ENCODE measurements around the gene HSPA4.
"Not testable (repeated sequence)": the region's sequence is repeated elsewhere in the genome, so short reads cannot be mapped to it uniquely, and the experiment has no call there.

Gene HSPA4

DNA sequence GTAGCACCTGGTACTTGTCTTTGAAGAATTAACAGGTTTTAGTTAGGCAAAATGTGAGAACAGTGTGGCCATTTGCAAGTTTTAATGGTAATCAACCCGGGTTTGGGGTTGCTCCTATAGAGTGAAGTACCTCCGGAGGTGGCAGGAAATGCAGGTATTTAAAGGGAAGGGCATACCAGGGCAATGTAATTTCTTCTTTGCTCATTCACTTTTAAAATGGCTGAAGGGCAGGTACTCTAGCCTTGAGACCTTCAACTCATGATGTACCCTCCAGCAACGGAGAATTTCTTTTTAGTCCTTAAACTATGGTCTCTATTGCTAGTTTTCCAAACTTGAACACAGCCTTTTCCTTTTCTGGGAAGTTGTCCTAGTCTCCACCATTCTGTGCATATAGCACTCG, 1.3 kb upstream of the HSPA4 start:
- no peak for DNase-seq (ENCODE audit: low spot score)

DNA sequence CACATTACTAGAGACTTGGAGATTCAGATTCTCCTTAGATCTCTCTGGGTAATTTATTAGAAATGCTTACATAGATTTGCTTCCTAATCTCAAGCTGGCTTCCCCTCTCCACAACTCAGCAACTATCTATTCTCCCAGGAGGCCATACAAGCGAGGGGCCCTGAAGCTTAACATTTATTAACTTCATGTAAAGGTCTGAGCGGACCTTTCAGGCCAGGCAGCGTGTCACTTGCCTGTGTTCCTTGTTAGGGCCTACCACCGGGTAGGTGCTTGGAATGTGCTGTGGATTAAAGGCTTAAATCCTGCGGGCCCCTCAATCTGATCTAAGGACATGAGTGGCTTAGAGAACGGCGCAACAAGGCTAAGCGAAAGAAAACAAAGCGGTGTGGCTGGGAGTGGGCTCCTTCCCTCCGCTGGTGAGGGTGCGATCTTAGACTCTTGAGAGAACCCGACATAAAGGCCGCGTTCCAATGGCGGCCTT, 712 bp upstream of the HSPA4 start:
- DNase-seq (ENCODE audit: low spot score): no peak

DNA sequence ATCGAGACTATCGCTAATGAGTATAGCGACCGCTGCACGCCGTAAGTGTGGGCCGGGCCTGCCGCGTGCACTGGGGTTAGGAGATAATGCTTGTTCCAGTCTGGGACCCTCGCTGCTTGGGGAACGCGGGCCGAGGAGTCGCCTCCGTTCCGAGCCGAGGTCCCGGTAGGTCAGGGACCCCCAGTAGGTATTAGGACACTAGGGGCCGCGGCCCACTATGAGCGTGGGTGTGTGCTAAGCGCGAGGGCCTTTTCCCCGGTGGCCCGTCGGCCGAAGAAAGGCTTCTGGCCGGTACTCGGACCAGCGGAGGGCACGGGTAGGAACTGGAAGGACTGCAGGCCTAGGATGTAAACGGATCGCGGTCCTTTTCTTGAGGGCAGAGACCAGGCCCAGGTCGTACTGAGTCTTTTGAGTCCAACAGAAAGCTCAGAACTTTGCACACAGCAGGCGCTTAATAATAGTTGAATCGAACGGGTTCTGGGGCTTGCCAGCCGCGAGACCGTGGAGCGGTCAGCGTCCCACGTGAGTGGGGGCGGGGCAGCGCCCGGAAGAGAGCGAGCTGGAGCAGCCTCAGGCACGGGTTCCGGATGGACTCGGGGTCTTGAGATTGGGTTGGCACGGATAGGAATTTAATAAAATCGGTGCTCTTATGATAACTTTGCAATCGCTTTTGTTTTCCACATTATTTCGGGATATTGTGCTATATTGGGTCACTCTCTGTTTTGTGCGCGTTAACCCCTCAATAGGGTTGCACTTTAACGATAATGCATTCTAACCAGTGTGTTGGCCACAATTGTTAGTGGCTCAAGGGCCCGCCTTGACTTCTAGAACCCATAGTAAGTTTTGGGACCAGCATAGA, 733 bp downstream of the HSPA4 start:
- peak; percentile 38 for DNase-seq (ENCODE audit: low spot score)

DNA sequence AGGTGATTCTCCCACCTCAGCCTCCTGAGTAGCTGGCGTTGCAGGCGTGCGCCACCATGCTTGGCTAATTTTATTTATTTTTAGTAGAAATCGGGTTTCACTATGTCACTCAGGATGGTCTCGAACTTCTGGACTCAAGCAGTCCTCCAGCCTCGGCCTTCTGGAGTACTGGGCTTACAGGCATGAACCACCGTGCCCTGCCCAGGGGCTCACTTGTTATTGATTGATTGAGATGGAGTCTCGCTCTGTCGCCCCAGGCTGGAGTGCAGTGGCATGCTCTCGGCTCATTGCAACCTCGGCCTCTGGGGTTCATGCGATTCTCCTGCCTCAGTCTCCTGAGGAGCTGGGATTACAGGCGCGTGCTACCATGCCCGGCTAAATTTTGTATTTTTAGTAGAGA, 1.6 kb downstream of the HSPA4 start:
- DNase-seq (ENCODE audit: low spot score): no peak

DNA sequence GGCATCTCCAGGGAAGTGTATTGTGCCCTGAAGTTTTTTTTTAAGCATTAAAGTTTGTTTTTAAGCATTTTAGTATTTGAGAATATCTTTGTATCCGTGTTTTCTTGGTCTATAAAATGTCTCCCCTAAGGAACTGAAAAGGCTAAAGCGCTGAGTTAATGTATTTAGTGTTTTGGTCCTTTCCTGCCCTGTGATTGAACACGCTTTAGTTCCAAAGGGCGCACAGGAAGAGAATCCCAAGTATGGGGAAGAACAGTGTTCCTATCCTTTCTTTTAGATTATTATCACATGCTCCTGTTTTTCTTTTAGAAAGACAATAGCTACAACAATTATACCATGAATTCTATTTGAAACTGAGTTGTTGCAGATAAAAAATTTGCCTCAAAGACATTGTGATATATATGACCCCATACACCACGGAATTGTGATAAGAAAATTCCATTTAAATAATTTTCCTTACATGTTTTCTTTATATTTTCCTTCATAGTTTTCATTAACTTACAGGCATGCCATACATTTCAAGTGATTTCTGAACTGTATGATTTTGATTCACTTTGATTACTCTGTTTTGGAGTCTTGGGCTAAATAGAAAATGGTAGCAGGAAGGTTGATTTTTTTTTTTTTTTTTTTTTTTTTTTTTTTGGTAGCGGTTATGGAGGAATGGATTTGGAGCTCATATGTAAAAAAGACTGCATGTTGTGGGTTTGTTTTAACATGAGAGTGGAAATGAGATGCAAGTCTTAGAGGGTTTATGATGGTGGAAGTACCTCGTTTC, 3.1 kb downstream of the HSPA4 start:
- DNase-seq (ENCODE audit: low spot score): no peak

DNA sequence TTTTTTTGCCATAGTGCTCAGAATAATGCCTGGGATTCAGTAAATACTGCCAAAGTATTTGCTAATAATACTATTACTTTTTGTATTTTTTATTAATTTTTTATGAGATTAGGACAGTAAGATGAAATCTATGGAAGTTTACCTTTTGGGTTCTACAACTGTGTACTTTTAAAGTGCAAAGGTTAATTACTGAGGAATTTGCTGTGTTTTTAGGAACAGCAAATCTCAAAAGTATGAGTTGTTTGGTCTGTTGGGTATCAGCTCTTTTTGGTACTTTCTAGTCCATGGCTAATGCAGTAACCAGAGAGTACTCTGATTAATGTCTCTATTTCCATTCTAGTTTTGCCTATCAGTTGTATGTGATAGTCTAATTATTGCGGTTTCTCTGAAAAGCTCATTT, 5.1 kb downstream of the HSPA4 start:
- DNase-seq (ENCODE audit: low spot score): no peak

DNA sequence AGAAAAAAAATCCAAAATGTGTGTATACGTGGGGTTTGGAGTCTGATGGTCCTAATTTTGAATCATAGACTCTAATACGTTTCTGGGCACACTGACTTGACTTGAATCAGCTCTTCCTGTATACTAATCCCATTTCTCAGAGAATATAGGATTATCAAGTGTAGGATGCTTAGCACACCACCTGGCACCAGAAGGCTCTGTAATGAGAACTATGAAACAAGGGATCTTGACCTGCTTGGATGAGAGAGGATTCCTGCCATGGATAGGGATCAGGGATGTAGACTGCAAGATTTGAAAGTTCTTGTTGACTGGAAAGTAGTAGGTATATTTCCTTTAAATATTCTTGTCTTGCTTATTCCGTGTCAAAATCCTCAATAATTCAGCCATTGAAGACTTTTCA, 7.8 kb downstream of the HSPA4 start:
- no peak for DNase-seq (ENCODE audit: low spot score)

DNA sequence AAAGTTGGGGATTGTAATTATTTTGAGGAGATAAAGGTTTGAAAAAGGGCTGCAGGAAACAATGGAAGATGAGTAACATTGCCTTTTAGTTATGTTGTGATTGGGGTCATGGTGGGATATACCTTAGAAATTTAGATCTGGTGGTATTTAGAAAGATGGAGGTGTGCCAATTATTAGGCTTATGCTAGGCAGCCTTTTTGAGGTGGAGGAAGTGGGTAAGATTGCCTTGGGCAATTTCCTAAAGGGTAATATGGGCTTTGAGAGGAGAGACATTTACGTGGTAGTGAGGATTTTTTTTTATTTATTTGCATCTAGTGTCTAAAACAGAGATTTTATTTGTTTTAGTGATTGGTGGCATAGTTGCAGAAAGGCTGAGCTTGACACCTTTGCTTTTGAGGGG, 10.5 kb downstream of the HSPA4 start:
- DNase-seq (ENCODE audit: low spot score): no peak

DNA sequence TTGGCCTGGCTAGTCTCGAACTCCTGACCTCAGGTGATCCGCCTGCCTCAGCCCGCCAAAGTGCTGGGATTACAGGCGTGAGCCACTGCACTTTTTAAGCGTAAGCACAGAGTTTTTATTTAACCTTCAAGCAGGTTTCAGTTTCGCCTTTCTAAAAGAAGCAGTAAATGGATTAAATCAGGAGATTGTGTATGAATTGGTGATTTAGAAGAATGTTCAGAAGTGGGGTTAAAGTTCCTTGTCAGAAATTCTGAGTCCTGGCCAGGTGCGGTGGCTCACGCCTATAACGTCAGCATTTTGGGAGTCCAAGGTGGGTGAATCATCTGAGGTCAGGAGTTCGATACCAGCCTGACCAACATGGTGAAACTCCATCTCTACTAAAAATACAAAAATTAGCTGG, 12.2 kb downstream of the HSPA4 start:
- DNase-seq (ENCODE audit: low spot score): no peak

DNA sequence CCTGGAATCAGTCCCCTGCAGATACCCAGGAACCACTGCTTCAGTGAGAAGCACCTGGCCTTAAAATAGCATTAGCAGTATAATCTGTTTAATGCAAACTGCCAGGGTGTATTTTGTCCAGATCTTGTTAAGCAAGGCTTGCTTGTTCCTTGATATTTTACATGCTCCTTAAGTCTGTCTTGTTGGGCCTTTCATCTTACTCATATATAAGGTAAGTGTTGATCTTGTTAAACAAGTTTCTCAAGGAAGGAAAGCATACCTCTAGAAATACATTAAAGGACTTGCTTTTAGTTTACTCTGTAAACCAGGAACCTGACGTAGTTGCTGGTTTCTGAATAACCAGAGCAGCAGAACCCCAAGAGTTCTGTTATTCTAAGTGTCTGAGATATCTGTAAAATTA, 13.7 kb downstream of the HSPA4 start:
- DNase-seq (ENCODE audit: low spot score): no peak

DNA sequence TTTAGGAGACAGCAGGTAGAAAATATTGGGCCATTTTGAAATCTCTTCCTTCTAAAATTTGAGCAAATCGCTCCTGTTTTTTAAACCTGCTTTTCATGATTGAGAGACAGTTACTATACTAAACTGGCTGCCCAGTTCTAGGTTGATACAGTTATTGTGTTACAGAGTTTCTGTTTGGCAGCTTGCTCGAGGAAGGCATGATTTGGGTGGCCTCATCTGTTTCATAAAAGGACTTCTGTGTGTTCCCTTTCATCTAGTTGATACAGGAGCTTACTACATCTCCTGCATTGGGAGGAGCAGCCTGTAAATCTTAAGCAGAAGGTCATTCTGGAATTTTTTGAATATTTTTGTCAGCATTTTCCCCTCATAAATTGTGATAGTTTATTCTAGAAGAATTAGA, 14.2 kb downstream of the HSPA4 start:
- DNase-seq (ENCODE audit: low spot score): no peak

DNA sequence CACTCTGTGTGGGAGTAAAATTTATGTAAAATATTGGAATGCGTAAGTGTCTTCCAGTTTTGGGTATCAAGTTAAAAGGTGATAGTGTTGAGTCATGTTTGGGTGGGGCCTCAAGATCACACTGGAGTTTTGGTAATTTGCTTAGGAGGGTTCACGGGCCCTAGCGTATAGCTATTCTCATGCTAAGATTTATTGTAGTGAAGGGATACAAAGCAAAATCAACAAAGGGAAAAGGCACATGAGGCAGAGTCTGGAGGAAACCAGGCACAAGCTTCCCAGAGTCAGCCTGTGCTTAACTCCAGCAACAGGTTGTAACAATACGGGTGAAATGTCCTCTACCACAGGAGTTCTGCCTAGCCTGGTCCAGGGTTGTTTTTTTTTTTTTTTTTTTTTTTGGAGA, 20.2 kb downstream of the HSPA4 start:
- no peak for DNase-seq (ENCODE audit: low spot score)

DNA sequence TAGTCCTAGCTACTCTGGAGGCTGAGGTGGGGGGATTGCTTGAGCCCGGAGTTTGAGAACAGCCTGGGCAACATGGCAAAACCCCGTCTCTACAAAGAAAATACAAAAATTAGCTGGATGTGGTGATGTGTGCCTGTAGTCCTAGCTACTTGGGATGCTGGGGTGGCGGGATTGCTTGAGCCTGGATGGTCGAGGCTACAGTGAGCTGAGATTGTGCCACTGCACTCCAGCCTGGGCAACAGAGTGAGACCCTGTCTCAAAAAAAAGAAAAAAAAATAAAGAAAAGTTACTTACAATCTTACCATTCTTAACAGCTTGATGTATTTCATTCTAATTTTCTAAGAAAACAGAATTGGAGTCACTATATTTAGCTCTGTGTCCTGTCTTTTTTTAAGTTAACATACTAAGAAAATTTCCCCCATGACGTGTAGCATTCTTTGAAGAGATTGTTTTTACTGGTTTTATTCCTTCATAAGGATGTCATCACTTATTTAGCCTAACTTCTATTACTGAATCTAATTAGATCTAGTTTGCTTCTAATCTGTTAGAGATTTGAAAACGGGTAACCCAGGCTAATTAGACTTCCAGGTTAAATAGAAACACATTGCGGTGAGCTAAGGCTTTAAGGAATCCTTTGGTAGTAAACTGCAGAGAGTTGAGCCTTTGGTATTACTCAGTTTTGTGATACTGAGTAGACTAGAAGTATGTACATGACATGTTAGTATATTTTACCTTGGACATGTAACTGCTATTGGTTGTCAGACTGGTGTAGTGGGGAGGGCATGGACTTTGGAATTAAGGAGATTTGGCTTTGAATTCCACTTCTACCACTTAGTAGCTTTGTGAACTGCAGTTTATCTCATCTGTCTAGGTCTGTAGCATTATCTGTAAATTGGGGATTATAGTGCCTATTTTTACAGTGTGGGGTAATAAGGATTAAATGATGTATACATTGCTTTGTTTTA, 24.0 kb downstream of the HSPA4 start:
- DNase-seq (ENCODE audit: low spot score): no peak

DNA sequence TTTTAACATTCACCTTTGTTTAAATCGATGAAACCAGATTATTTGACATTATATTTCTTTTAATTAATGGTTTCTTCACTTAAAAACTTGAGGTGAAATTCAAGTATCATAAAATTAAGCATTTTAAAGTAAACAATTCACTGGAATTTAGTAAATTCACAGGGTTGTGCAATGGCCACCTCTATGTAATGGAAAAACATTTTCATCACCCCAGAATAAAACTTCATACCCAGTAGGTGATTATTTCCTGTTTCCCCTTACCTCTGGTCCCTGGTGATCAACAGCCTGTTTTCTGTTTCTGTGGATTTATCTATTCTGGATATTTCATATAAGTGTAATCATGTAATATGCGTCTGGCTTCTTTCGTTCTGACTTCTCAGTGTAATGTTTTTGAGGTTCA, 27.2 kb downstream of the HSPA4 start:
- DNase-seq (ENCODE audit: low spot score): no peak

DNA sequence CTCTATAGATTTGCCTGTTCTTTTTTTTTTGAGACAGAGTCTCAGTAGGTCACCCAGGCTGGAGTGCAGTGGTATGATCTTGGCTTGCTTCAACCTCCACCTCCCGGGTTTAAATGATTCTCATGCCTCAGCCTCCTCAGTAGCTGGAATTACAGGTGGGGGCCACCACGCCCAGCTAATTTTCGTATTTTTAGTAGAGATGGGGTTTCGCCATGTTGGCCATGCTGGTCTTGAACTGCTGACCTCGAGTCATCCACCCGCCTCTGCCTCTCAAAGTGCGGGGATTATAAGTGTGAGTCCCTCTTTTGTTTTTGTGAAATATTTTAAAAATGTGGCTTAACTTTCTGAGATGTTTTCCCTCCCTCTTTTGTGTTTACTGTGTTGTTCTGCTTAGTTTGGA, 29.2 kb downstream of the HSPA4 start:
- no peak for DNase-seq (ENCODE audit: low spot score)

DNA sequence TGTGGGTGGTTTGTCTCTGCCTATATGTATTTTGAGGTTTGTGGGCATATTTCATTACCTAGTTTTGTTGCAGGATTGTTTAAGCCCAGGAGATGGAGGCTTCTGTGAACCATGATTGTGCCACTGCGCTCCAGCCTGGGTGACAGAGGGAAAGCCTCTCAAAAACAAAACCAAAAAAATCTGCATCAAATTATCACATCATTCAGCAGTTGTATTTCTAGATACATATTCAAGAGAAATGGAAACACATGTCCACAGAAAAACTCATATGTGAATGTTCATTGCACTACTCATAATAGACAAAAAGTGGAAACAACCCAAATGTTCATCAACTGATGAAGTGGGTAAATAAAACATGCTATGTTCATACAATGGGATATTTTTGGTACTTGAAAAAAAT, 29.9 kb downstream of the HSPA4 start:
- no peak for DNase-seq (ENCODE audit: low spot score)

DNA sequence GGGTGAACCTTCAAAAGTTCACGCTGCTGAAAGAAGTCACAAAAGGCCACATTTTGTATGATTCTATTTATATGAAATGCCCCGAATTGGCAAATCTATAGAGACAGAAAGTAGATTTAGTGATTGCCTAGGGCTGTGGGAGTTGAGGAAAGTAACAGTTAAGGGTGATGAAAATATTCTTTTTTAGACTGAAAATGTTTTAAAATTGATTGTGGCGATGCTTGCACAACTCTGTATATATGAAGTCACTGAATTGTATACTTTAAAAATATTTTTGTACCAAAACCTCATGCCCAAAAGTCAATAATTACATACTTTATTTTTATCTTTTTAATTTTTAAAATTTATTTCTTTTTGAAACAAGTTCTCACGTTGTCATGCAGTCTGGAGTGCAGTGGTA, 30.3 kb downstream of the HSPA4 start:
- no peak for DNase-seq (ENCODE audit: low spot score)

DNA sequence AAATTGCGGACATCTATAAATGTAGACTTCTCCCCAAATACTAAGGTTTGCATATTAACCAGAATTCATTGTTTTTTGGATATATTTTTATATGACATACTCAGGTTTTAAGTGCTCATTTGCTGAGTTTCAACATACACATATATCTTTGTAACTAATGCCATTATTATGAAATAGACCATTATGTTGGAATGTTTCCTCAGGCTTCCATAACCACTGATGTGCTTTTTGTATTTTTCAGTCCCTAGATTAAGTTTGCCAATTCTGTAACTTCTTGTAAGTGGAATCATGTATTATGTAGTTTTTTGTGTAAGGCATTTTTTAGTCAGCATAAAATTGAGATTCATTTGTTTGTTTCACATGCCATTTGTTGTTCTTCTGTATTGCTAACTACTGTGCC, 32.1 kb downstream of the HSPA4 start:
- DNase-seq (ENCODE audit: low spot score): no peak

DNA sequence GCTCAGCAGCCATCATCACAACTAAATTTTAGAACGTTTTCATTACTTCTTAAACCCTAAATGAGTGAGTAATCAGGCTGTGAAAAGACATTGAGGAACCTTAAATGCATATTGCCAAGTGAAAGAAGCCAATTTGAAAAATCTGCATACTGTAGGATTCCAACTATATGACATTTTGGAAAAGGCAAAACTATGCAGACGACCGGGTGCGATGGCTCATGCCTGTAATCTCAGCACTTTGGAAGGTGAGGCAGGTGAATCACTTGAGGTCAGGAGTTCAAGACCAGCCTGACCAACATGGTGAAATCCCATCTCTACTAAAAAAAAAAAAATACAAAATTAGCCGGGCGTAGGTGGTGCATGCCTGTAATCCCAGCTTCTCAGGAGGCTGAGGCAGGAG, 33.4 kb downstream of the HSPA4 start:
- DNase-seq (ENCODE audit: low spot score): not testable (repeated sequence)

DNA sequence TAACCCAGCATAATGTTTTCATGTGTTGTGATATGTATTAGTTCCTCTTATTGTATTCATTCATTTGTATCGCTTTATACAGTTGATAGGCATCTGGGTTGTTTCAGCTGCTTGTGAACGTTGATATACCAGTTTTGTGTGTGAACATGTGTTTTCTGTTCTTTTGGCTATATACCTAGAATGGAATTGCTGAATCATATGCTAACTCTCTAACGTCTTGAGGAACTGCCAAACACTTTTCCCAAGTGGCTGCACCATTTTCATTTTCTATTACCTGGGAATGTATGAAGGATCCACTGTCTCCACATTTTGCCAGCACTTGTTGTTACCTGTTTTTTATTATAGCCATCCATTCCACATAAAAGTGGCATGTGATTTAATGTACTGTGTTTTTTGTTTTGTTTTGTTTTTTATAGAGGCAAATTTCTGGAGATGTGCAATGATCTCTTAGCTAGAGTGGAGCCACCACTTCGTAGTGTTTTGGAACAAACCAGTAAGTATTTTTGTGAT, 34.6 kb downstream of the HSPA4 start:
- DNase-seq (ENCODE audit: low spot score): no peak

DNA sequence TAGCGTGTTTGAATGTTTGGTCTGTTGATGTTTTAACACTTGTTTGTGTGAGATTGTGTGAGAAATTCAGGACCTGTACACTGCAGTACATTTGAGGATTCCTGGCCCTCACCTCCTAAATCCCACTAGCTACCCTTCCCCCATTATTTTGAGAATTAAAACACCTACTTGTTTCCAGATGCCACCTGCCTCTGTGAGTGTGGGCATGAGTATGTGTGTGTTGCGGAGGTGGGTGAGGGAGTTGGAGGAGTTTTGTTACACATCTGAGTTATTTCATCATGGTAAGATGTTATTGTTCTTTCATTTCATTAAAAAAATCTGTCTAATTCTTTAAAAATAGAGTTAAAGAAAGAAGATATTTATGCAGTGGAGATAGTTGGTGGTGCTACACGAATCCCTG, 36.3 kb downstream of the HSPA4 start:
- no peak for DNase-seq (ENCODE audit: low spot score)

DNA sequence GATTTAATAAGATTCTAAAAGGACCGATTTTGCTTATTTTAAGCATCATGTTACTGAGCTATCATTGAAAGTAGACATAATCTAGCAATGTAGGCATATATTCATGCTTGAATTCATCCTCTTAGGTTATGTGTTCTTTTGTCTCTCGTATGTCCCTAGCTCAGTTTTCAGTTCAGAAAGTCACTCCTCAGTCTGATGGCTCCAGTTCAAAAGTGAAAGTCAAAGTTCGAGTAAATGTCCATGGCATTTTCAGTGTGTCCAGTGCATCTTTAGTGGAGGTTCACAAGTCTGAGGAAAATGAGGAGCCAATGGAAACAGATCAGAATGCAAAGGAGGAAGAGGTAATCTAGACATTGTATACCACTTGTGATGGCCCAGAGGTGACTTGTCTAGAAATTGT, 39.2 kb downstream of the HSPA4 start:
- DNase-seq (ENCODE audit: low spot score): no peak
